ENCODE results near the gene PCBP4.

The PCBP4 gene

DNA sequence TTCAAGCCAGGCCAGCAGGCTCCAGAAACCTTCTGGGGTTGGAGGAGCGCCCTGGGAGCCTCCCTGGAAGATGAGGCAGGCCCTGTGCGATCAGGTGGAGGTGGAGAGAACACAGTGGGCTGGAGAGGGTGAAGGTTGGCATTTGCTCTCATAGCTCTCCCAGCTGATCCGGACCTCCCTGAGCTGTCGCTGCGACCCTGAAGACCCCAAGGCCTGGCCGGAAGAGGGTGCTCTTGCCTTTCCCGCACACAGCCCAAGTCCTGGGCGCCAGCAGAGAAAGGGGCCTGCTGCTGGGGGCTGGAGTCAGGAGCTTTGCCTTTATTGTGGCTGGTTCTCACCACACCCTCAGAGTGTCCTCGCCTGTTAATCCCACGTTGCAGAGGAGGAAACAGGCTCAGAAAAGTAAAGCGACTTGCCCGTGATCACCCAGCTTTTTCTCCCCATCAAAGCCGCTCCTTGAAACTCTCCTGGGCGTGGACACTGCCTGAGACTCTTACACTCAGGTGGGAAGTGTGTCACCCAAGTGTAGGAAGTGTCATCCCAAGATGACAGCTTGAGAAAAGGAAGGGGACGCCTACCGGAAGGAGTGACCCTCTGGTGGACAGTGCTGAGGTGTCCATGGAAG, 37.0 kb upstream of the PCBP4 start:
- no peak overlapping the region for H2AFZ ChIP-seq (ENCODE audit: low read depth, low read length)
- H3K79me2 ChIP-seq (ENCODE audit: low read length) = no peaks in the 10 kb centered on the region
- no peaks in the 10 kb centered on the region for H3K36me3 ChIP-seq (replicated peaks; ENCODE audit: low read depth, low read length)
- H3K27me3 ChIP-seq (ENCODE audit: low read depth, low read length) = peaks cover 28% of the 10 kb centered on the region
- H3K9me3 ChIP-seq (ENCODE audit: insufficient read depth, low read length) = no peaks in the 10 kb centered on the region
- no peak overlapping the region for H3K4me3 ChIP-seq (ENCODE audit: low read length)
- no peaks in the 10 kb centered on the region for H4K20me1 ChIP-seq (ENCODE audit: insufficient read depth, low read length)
- TF ChIP-seq, protein P1, sequence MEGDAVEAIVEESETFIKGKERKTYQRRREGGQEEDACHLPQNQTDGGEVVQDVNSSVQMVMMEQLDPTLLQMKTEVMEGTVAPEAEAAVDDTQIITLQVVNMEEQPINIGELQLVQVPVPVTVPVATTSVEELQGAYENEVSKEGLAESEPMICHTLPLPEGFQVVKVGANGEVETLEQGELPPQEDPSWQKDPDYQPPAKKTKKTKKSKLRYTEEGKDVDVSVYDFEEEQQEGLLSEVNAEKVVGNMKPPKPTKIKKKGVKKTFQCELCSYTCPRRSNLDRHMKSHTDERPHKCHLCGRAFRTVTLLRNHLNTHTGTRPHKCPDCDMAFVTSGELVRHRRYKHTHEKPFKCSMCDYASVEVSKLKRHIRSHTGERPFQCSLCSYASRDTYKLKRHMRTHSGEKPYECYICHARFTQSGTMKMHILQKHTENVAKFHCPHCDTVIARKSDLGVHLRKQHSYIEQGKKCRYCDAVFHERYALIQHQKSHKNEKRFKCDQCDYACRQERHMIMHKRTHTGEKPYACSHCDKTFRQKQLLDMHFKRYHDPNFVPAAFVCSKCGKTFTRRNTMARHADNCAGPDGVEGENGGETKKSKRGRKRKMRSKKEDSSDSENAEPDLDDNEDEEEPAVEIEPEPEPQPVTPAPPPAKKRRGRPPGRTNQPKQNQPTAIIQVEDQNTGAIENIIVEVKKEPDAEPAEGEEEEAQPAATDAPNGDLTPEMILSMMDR (IDR thresholded peaks at IDR 0.05; ENCODE audit: low read depth, low read length) = peak; percentile 79
- TF ChIP-seq EZH2phosphoT487 (IDR thresholded peaks at IDR 0.05; ENCODE audit: low read depth) = no peak
- no peak overlapping the region for H3K4me2 ChIP-seq (ENCODE audit: low read length)
- no peak overlapping the region for H3K9ac ChIP-seq (ENCODE audit: low read length)
- no peak overlapping the region for H3K27ac ChIP-seq (ENCODE audit: low read length)
- peaks cover 13% of the 10 kb centered on the region for H3K4me1 ChIP-seq (ENCODE audit: low read length)

DNA sequence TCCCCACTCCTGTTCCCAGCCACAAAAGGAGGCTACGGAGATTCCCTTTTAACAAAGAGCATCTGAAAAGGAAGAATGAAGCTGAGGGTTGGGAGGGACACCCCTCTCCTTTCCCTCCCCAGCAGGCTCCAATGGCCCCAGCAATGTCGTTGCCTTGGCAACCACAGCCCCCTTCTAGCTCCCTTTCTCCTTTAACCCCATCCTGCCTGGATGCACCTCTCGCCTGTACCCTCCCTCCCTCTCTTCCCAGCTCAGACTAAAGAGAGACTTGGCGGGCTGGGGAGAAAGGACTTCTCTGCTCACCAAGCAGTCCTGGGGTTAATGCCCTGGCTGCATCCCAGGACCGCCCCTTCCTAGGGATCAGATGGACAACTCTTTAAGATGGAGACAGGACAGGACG, 35.5 kb upstream of the PCBP4 start:
- no peak overlapping the region for H3K4me2 ChIP-seq (ENCODE audit: low read length)
- H3K9ac ChIP-seq (ENCODE audit: low read length) = no peak overlapping the region
- peaks cover 36% of the 10 kb centered on the region for H3K27me3 ChIP-seq (ENCODE audit: low read depth, low read length)
- H2AFZ ChIP-seq (ENCODE audit: low read depth, low read length) = no peak overlapping the region
- H3K27ac ChIP-seq (ENCODE audit: low read length) = no peak overlapping the region
- H3K4me1 ChIP-seq (ENCODE audit: low read length) = peaks cover 13% of the 10 kb centered on the region
- TF ChIP-seq, protein P1 (IDR thresholded peaks at IDR 0.05; ENCODE audit: low read depth, low read length) = no peak
- no peak for TF ChIP-seq EZH2phosphoT487 (IDR thresholded peaks at IDR 0.05; ENCODE audit: low read depth)
- H3K9me3 ChIP-seq (ENCODE audit: insufficient read depth, low read length) = no peaks in the 10 kb centered on the region
- no peaks in the 10 kb centered on the region for H3K36me3 ChIP-seq (replicated peaks; ENCODE audit: low read depth, low read length)
- H3K79me2 ChIP-seq (ENCODE audit: low read length) = no peaks in the 10 kb centered on the region
- no peak overlapping the region for H3K4me3 ChIP-seq (ENCODE audit: low read length)
- no peaks in the 10 kb centered on the region for H4K20me1 ChIP-seq (ENCODE audit: insufficient read depth, low read length)

DNA sequence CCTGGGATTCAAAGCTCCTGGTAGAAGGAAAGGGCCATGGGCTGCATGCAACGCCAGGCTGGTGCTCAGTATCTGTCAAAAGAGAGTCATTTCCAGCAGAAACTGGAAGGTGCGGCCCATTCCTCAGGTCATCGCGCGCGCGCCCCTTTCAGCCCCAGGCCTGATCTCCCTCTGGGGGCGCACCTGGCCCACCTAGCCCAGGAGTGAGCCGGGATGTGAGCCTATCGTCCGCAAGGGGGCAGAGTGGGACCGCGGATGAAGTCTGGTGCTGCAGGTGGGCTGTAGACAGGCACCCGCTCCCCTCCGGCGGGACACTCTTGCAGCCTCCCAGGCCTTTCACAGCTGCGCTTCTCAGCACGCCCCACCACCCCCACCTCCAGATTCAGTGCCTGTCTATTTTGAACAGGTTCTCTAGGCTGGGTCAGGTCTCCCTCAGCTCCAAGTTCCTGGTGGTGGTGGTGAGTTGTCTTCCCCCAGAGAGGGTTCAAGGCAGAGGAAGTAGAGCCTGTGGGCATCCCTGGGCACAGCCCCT, 34.3 kb upstream of the PCBP4 start:
- Histone ChIP-seq H3K27me3 (ENCODE audit: low read depth, low read length) (peaks cover 37% of the 10 kb centered on the region), H3K36me3 (replicated peaks; ENCODE audit: low read depth, low read length) (no peaks in the 10 kb centered on the region), H3K79me2 (ENCODE audit: low read length) (no peaks in the 10 kb centered on the region), H3K9me3 (ENCODE audit: insufficient read depth, low read length) (no peaks in the 10 kb centered on the region), H3K4me1 (ENCODE audit: low read length) (peaks cover 13% of the 10 kb centered on the region), H3K4me2 (ENCODE audit: low read length) (peak overlapping the region; percentile 66), H3K9ac (ENCODE audit: low read length) (no peak overlapping the region), H3K27ac (ENCODE audit: low read length) (no peak overlapping the region), H4K20me1 (ENCODE audit: insufficient read depth, low read length) (no peaks in the 10 kb centered on the region), H3K4me3 (ENCODE audit: low read length) (peak overlapping the region; percentile 41; the same call in 1 of the 2 replicates), H2AFZ (ENCODE audit: low read depth, low read length) (peak overlapping the region; percentile 58; the same call in 1 of the 2 replicates)
- TF ChIP-seq, protein P1 (IDR thresholded peaks at IDR 0.05; ENCODE audit: low read depth, low read length) = peak; percentile 100
- no peak for TF ChIP-seq EZH2phosphoT487 (IDR thresholded peaks at IDR 0.05; ENCODE audit: low read depth)

DNA sequence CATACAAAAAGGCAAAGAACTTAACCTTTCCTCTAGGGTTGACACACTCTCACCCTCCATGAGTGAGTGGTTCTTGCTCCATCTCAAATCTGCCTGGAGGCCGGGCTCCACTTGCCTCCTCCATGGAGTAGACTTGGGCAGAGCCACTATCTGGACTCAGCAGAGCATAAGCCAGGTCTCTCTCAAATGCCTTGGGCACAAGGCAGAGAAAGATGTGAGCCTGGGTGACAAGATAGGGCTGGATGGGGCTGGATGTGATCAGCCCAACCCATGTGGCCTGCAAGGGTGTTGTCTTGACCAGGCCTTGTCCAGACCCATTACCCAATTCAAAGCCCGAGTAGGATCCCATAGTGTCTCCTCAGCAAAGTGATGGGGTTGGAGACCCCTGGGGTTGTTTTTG, 32.6 kb upstream of the PCBP4 start:
- Histone ChIP-seq H3K36me3 (replicated peaks; ENCODE audit: low read depth, low read length) (peaks cover 6% of the 10 kb centered on the region), H3K79me2 (ENCODE audit: low read length) (peaks cover 9% of the 10 kb centered on the region), H3K9ac (ENCODE audit: low read length) (no peak overlapping the region), H4K20me1 (ENCODE audit: insufficient read depth, low read length) (no peaks in the 10 kb centered on the region), H3K27me3 (ENCODE audit: low read depth, low read length) (peaks cover 34% of the 10 kb centered on the region), H3K4me3 (ENCODE audit: low read length) (no peak overlapping the region), H3K4me1 (ENCODE audit: low read length) (peaks cover 5% of the 10 kb centered on the region), H3K9me3 (ENCODE audit: insufficient read depth, low read length) (no peaks in the 10 kb centered on the region), H2AFZ (ENCODE audit: low read depth, low read length) (no peak overlapping the region), H3K4me2 (ENCODE audit: low read length) (no peak overlapping the region), H3K27ac (ENCODE audit: low read length) (no peak overlapping the region)
- TF ChIP-seq, protein P1 (IDR thresholded peaks at IDR 0.05; ENCODE audit: low read depth, low read length) = no peak
- no peak for TF ChIP-seq EZH2phosphoT487 (IDR thresholded peaks at IDR 0.05; ENCODE audit: low read depth)

Data from OCI-LY3 (cell line).